ENCODE measurements around the gene TBL1XR1.
"Not testable (repeated sequence)": the region's sequence is repeated elsewhere in the genome, so short reads cannot be mapped to it uniquely, and the experiment has no call there.

The TBL1XR1 gene

GRCh38 chr3:177141899-177142646, 55.2 kb downstream of the TBL1XR1 start:
- no peak for DNase-seq (ENCODE audit: low read depth in 2 of 2)

GRCh38 chr3:177141471-177141870, 55.8 kb downstream of the TBL1XR1 start:
- no peak for DNase-seq (ENCODE audit: low read depth in 2 of 2)

- not testable (repeated sequence) for DNase-seq (ENCODE audit: low read depth in 2 of 2)
Measured at GRCh38 chr3:177139220-177139619, 58.1 kb downstream of the TBL1XR1 start.

- DNase-seq (ENCODE audit: low read depth in 2 of 2) = no peak
Measured at GRCh38 chr3:177137774-177138705, 59.2 kb downstream of the TBL1XR1 start.

- DNase-seq (ENCODE audit: low read depth in 2 of 2) = no peak
Measured at GRCh38 chr3:177136741-177137140, 60.5 kb downstream of the TBL1XR1 start.

GRCh38 chr3:177135841-177136492, 61.3 kb downstream of the TBL1XR1 start:
- no peak for DNase-seq (ENCODE audit: low read depth in 2 of 2)

GRCh38 chr3:177134816-177135210, 62.5 kb downstream of the TBL1XR1 start:
- DNase-seq (ENCODE audit: low read depth in 2 of 2) = no peak

- DNase-seq (ENCODE audit: low read depth in 2 of 2) = no peak
Measured at GRCh38 chr3:177133860-177134815, 63.1 kb downstream of the TBL1XR1 start.

GRCh38 chr3:177131927-177132636, 65.2 kb downstream of the TBL1XR1 start:
- DNase-seq (ENCODE audit: low read depth in 2 of 2) = no peak

- DNase-seq (ENCODE audit: low read depth in 2 of 2) = no peak
Measured at GRCh38 chr3:177127008-177127407, 70.3 kb downstream of the TBL1XR1 start.

- DNase-seq (ENCODE audit: low read depth in 2 of 2) = no peak
Measured at GRCh38 chr3:177126015-177126773, 71.1 kb downstream of the TBL1XR1 start.

GRCh38 chr3:177124882-177125281, 72.4 kb downstream of the TBL1XR1 start:
- DNase-seq (ENCODE audit: low read depth in 2 of 2) = no peak

- no peak for DNase-seq (ENCODE audit: low read depth in 2 of 2)
Measured at GRCh38 chr3:177123822-177124221, 73.5 kb downstream of the TBL1XR1 start.

- DNase-seq (ENCODE audit: low read depth in 2 of 2) = no peak
Measured at GRCh38 chr3:177122183-177122856, 75.0 kb downstream of the TBL1XR1 start.

GRCh38 chr3:177119829-177120228, 77.5 kb downstream of the TBL1XR1 start:
- DNase-seq (ENCODE audit: low read depth in 2 of 2) = no peak

- no peak for DNase-seq (ENCODE audit: low read depth in 2 of 2)
Measured at GRCh38 chr3:177114253-177114652, 83.0 kb downstream of the TBL1XR1 start.

- DNase-seq (ENCODE audit: low read depth in 2 of 2) = no peak
Measured at GRCh38 chr3:177111541-177111949, 85.7 kb downstream of the TBL1XR1 start.

- no peak for DNase-seq (ENCODE audit: low read depth in 2 of 2)
Measured at GRCh38 chr3:177110895-177111294, 86.4 kb downstream of the TBL1XR1 start.

GRCh38 chr3:177110386-177110785, 86.9 kb downstream of the TBL1XR1 start:
- DNase-seq (ENCODE audit: low read depth in 2 of 2) = no peak
